GM18498 (cell line): ENCODE data around the gene LGALS9.
"Not testable (repeated sequence)": the region's sequence is repeated elsewhere in the genome, so short reads cannot be mapped to it uniquely, and the experiment has no call there.

ENCODE experiments used
- ATAC-seq: cut with Tn5 transposase; IDR thresholded peaks from one replicate; pipeline ENCODE4 v1.9.1; 2021; ENCODE audit warnings: mild to moderate bottlenecking, moderate library complexity; ENCODE audit not compliant: unreplicated experiment

Gene LGALS9

GRCh38 chr17:27670791-27671590 lies 40.0 kb downstream of the LGALS9 start:
- ATAC-seq: no peak

DNA sequence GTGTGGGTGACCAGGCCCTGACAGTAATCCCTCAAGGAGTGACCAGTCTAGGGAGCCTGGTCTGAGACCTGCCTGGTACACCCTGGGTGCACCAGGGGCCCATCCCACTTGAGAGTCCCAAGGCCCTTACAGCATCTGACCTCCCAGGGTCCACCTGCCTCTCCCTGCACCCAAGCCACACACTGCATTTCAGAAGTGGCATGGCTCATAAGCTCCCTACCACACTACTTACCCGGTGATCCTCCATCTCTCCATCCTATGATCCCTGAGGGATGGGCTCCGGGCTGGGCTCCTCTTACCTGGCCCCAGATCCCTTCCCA lies 40.6 kb downstream of the LGALS9 start:
- no peak for ATAC-seq

GRCh38 chr17:27671977-27672480 lies 41.0 kb downstream of the LGALS9 start:
- not testable (repeated sequence) for ATAC-seq

DNA sequence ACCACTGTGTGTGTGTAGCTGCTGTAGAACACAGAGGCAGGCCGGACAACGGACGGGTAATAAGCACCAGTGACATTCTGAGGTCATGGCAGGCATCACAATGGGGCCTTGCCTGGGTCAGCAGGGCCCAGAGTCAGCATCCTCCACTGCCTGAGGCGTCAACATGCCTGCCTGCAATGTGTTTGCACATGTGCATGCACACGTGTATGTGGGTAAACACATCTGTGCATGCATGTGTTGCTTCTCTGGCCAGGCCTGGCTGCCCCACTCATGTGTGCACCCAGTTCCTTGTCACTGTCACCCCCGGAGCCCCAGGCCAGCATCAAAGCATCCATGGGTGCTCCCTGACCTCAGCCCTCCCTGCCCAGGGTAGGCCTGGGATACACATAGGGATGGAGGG lies 43.3 kb downstream of the LGALS9 start:
- no peak for ATAC-seq

GRCh38 chr17:27677191-27677590 lies 46.2 kb downstream of the LGALS9 start:
- no peak for ATAC-seq

GRCh38 chr17:27686322-27686721 lies 55.3 kb downstream of the LGALS9 start:
- ATAC-seq: not testable (repeated sequence)

- ATAC-seq: no peak
These were observed 59.9 kb downstream of the LGALS9 start for GRCh38 chr17:27690882-27691281.

- ATAC-seq: not testable (repeated sequence)
These were observed 64.3 kb downstream of the LGALS9 start for GRCh38 chr17:27695254-27695814.
